Chondrocyte (in vitro differentiated cells): ENCODE measurements around the gene GSTA3. TPM values are rescaled to one million over a fixed set of nuclear protein-coding genes. Genes with fewer than 3 reads are reported as not detected.
A peak's percentile ranks its signal among the peaks of the same experiment; 100 is the strongest.
"Not testable (repeated sequence)": the region's sequence is repeated elsewhere in the genome, so short reads cannot be mapped to it uniquely, and the experiment has no call there.

ENCODE experiments used
- DNase-seq: peaks from one replicate; pipeline ENCODE4 v3.0.0; 2021; ENCODE audit warnings: mixed read lengths, low spot score
- H3K27ac Mint-ChIP-seq: one replicate; pipeline ENCODE4 v1.8.0; 2021; ENCODE audit warnings: mild to moderate bottlenecking, moderate library complexity, mixed read lengths; ENCODE audit not compliant: unreplicated experiment
- H3K27me3 Mint-ChIP-seq: 2 replicates; pipeline ENCODE4 v1.8.0; 2021; ENCODE audit warnings: low read depth, mixed read lengths
- H3K36me3 Mint-ChIP-seq: 2 replicates; pipeline ENCODE4 v1.8.0; 2021; ENCODE audit warnings: low read depth, mixed read lengths
- H3K4me1 Mint-ChIP-seq: 2 replicates; pipeline ENCODE4 v1.8.0; 2021; ENCODE audit warnings: low read depth, mild to moderate bottlenecking, mixed read lengths
- H3K4me3 Mint-ChIP-seq: one replicate; pipeline ENCODE4 v1.8.0; 2021; ENCODE audit warnings: mild to moderate bottlenecking, moderate library complexity, mixed read lengths; ENCODE audit not compliant: unreplicated experiment
- H3K9me3 Mint-ChIP-seq: 2 replicates; pipeline ENCODE4 v1.8.0; 2021; ENCODE audit warnings: low read depth, mixed read lengths
- CTCF ChIP-seq: fragments of 200-600 bp; sonication (generic); IDR thresholded peaks from 2 replicates; pipeline ENCODE4 v1.5.0; 2021; ENCODE audit warnings: antibody characterized with exemption, mild to moderate bottlenecking, moderate library complexity
- total RNA-seq: library from RNA; stranded (reverse); gene quantifications from 3 replicates; pipeline ENCODE4 v1.2.1, GENCODE V29; 2021

GSTA3 gene
- total RNA-seq, 1 donor from 2014 or later = not detected

- H3K27me3 Mint-ChIP-seq, H3K9me3 Mint-ChIP-seq, DNase-seq, H3K4me3 Mint-ChIP-seq, H3K36me3 Mint-ChIP-seq: not testable (repeated sequence)
- H3K27ac Mint-ChIP-seq = peak overlapping the region; percentile 33
- H3K4me1 Mint-ChIP-seq = peaks cover 12% of the 10 kb centered on the region
Measured at GRCh38 chr6:52918027-52918686, 8.7 kb upstream of the GSTA3 start.

DNA sequence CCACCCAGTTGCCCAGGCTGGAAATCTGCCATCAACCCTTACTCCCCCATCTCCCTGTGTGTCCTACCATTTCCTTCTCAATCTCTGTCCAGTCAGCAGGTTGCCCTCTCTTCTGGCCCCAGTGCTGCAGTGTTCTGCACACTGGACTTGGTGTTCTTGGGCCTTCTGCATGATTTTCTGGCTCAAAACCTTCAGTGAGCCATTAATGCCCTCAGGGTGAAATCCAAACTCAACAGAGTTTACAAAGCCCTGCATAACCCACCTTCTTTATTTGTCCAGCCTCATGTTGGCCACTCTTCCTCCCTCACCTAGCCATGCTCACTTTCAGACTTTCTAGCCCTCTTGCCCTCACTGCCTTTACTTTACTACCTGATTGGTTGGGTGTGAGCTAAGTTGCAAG lies 5.0 kb upstream of the GSTA3 start:
- H3K4me3 Mint-ChIP-seq = no peak overlapping the region
- H3K27me3 Mint-ChIP-seq = no peaks in the 10 kb centered on the region
- TF ChIP-seq CTCF = no peak
- peaks cover 12% of the 10 kb centered on the region for H3K4me1 Mint-ChIP-seq
- H3K9me3 Mint-ChIP-seq = no peaks in the 10 kb centered on the region
- DNase-seq = no peak
- no peak overlapping the region for H3K27ac Mint-ChIP-seq
- H3K36me3 Mint-ChIP-seq = no peaks in the 10 kb centered on the region

- H3K9me3 Mint-ChIP-seq = peaks cover 4% of the 10 kb centered on the region
- no peaks in the 10 kb centered on the region for H3K27me3 Mint-ChIP-seq
- no peak overlapping the region for H3K4me3 Mint-ChIP-seq
- H3K36me3 Mint-ChIP-seq = no peaks in the 10 kb centered on the region
- no peak for DNase-seq
- TF ChIP-seq CTCF = no peak
- H3K4me1 Mint-ChIP-seq = no peaks in the 10 kb centered on the region
- H3K27ac Mint-ChIP-seq = no peak overlapping the region
Measured at GRCh38 chr6:52910091-52910490, 593 bp upstream of the GSTA3 start.

GRCh38 chr6:52909131-52909530 lies 367 bp downstream of the GSTA3 start:
- TF ChIP-seq CTCF = no peak
- Mint-ChIP-seq H3K9me3 (peaks cover 4% of the 10 kb centered on the region), H3K27ac (no peak overlapping the region), H3K4me1 (no peaks in the 10 kb centered on the region), H3K27me3 (no peaks in the 10 kb centered on the region), H3K36me3 (no peaks in the 10 kb centered on the region), H3K4me3 (no peak overlapping the region)
- no peak for DNase-seq

DNA sequence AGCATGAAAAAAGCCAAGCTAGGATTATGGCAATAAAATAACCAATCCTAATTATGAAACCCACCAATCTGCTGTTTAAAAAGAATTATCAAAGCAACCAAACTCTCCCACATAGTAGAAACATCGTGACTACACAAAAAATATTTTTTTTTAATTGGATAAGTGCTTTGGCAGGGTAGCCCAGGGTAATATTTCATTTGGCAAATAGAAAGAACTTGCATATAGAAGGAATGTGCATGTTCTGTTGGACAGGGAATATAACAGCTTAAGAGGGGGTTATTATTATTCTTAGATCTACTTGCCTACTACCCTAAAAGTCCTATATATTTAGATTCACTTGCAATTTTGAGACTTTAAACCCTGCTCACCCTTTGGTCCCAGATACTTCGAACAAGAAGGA lies 972 bp downstream of the GSTA3 start:
- no peak for DNase-seq
- H3K4me3 Mint-ChIP-seq = no peak overlapping the region
- peaks cover 4% of the 10 kb centered on the region for H3K9me3 Mint-ChIP-seq
- no peaks in the 10 kb centered on the region for H3K4me1 Mint-ChIP-seq
- H3K27ac Mint-ChIP-seq = no peak overlapping the region
- H3K36me3 Mint-ChIP-seq = no peaks in the 10 kb centered on the region
- no peaks in the 10 kb centered on the region for H3K27me3 Mint-ChIP-seq
- TF ChIP-seq CTCF = no peak
